Activated CD4-positive, alpha-beta T cell treated with anti-CD3 and anti-CD28 coated beads, Interleukin-2, amount 10 ng/mL, durations not matched to agents 7 days and 5 days (primary cell): Measurements from ENCODE around the gene NRL. TPM values are rescaled to one million over a fixed set of nuclear protein-coding genes. Genes with fewer than 3 reads are reported as not detected.

Source experiments
- CTCF ChIA-PET: fragments of 350-600 bp; sonication (Branson Sonifier 250); formaldehyde crosslinking; loops from one replicate; lab custom pipeline; 2021; ENCODE audit warnings: antibody characterized with exemption; lab: Charles Lee
- POLR2A ChIA-PET: fragments of 350-600 bp; sonication (Branson Sonifier 250); formaldehyde crosslinking; loops from one replicate; lab custom pipeline; 2021; ENCODE audit warnings: antibody characterized with exemption; lab: Charles Lee
- DNase-seq: peaks from one replicate; pipeline ENCODE4 v3.0.0-alpha.2; 2020
- H3K27ac Mint-ChIP-seq: one replicate; pipeline ENCODE4 v1.8.0; 2021; ENCODE audit warnings: mild to moderate bottlenecking, moderate library complexity, mixed read lengths
- H3K27me3 Mint-ChIP-seq: one replicate; pipeline ENCODE4 v1.8.0; 2021; ENCODE audit warnings: mixed read lengths
- H3K36me3 Mint-ChIP-seq: one replicate; pipeline ENCODE4 v1.8.0; 2021; ENCODE audit warnings: low read depth, mixed read lengths
- H3K4me1 Mint-ChIP-seq: one replicate; pipeline ENCODE4 v1.8.0; 2021; ENCODE audit warnings: mixed read lengths
- H3K4me3 Mint-ChIP-seq: one replicate; pipeline ENCODE4 v1.8.0; 2021; ENCODE audit warnings: mild to moderate bottlenecking, moderate library complexity, mixed read lengths
- H3K9me3 Mint-ChIP-seq: one replicate; pipeline ENCODE4 v1.8.0; 2021; ENCODE audit warnings: mixed read lengths
- total RNA-seq, 2 experiments: library from RNA; stranded (reverse); gene quantifications; one replicate each; pipeline ENCODE4 v1.2.3, GENCODE V29; 2021

NRL gene
- total RNA-seq, 2 experiments from 2014 or later: 3.1 to 3.3 TPM

DNA sequence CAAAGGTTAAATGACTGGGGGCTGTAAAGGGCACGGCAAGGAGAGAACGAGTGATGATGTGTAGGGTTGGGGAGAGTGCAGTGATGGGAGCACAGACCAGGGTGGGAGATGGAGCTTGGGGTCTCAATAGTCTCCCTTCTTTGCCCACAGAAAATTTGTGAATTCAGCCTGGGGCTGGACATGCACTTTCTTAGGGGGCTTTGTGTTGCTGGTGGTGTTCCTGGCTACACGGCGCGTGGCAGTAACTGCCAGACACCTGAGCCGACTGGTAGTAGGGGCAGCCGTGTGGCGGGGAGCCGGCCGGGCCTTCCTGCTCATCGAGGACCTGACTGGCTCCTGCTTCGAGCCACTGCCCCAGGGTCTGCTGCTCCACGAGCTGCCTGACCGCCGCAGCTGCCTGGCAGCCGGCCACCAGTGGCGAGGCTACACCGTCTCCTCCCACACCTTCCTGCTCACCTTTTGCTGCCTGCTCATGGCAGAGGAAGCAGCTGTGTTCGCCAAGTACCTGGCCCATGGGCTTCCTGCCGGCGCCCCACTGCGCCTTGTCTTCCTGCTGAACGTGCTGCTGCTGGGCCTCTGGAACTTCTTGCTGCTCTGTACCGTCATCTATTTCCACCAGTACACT lies 17.4 kb upstream of the NRL start:
- ChIA-PET CTCF (interaction anchor here (0.8 to 2.4 kb wide), 6 partner anchors 9 to 42 kb away, joined by 3 to 7 read pairs (median 4); partner anchors contain the start of genes DCAF11, EMC9, IRF9 and NRL), POLR2A (no interaction called here)
- no peaks in the 10 kb centered on the region for H3K27me3 Mint-ChIP-seq
- peaks cover 34% of the 10 kb centered on the region for H3K4me1 Mint-ChIP-seq
- H3K4me3 Mint-ChIP-seq: no peak overlapping the region
- no peak for DNase-seq
- H3K27ac Mint-ChIP-seq: peak overlapping the region; percentile 85
- peaks cover 8% of the 10 kb centered on the region for H3K36me3 Mint-ChIP-seq
- H3K9me3 Mint-ChIP-seq: no peaks in the 10 kb centered on the region

DNA sequence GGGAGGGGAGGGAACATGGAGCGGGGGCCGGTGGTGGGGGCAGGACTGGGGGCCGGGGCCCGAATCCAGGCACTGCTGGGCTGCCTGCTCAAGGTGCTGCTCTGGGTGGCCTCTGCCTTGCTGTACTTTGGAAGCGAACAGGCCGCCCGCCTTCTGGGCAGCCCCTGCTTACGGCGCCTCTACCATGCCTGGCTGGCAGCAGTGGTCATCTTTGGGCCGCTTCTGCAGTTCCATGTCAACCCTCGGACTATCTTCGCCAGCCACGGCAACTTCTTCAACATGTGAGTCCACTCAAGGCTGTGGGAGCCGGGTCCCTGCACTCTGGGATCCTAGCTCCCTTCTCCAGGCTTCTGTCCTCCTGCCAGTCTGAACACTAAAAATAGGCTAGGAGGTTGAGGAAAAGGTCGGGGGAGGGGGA lies 16.8 kb upstream of the NRL start:
- Mint-ChIP-seq H3K9me3 (no peaks in the 10 kb centered on the region), H3K27ac (peak overlapping the region; percentile 50), H3K36me3 (peaks cover 2% of the 10 kb centered on the region), H3K27me3 (no peaks in the 10 kb centered on the region), H3K4me3 (no peak overlapping the region), H3K4me1 (peaks cover 29% of the 10 kb centered on the region)
- CTCF ChIA-PET: interaction anchor here (0.8 to 1.2 kb wide), 4 partner anchors 15 to 41 kb away, joined by 3 to 4 read pairs (median 4); partner anchors contain the start of gene IRF9
- POLR2A ChIA-PET: no interaction called here
- DNase-seq: no peak

DNA sequence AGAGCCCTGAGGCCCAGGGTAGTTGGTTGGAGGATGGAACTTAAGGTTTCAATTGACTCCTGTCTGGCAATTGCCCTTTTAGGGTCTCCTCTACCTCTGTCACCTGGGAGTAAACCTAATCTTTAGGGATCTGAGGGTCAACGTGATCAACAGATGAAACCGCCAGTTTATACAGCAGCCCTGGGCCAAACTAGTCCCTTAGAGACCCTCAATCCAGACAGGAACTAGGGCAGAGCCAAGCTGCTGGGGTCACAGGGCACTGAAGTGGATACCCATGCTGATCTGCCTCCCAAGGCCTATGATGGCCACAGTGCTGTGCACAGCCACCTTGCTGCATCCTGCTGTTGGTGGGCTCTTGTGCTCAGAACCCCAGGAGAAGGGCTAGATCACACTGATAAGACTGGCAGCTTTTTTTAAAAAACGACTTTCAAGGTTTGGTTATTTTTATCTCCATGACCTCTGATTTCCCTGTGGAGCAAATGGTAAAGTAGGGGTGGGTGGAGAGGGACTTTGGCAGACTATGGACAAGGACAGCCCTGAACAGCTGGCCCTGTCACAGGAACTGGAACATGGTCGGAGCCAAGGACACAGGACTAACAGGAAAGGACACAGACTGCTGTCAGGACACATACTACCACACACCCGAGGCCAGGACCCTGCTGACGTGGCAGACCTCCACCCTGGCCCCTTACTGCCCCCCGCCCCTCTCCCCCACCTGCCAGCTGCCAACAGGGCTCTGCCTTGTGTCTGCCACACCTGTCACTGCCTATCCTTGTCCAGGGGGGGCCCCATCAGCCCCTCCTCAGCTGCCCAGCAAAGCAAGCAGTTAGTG lies 16.2 kb upstream of the NRL start:
- Mint-ChIP-seq H3K4me1 (peaks cover 29% of the 10 kb centered on the region), H3K27ac (no peak overlapping the region), H3K4me3 (no peak overlapping the region), H3K9me3 (no peaks in the 10 kb centered on the region), H3K36me3 (no peaks in the 10 kb centered on the region), H3K27me3 (no peaks in the 10 kb centered on the region)
- no peak for DNase-seq
- ChIA-PET POLR2A (no interaction called here), CTCF (interaction anchor here (0.7 kb wide), 1 partner anchor 21 kb away, joined by 3 read pairs; no protein-coding TSS in a partner anchor)

DNA sequence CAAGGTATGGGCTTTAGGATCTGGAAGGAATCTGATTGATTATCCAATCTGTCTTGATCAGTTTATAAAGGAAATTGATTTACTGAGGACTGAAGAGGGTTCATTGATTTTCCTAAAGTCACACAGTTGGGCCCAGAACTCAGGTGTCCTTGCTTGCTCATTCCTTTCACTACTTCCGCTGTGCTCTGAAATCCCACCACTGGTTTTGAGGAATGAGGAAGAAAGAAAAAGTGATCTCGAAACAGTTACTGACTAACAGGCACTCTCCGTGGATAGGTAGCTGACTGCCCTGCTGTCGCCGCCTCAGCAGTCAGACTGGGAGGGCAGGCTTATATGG lies 15.6 kb upstream of the NRL start, which contains the start of gene FITM1:
TSS of gene FITM1 (plus strand) at position 280 of the 337 bp plus-strand sequence. CDS start 905 bp downstream, outside the sequence.
- CTCF ChIA-PET: interaction anchor here (0.7 to 1.2 kb wide), 2 partner anchors 16 to 20 kb away, joined by 3 read pairs; partner anchors contain the start of gene PSME2
- Mint-ChIP-seq H3K36me3 (no peaks in the 10 kb centered on the region), H3K9me3 (no peaks in the 10 kb centered on the region), H3K27ac (no peak within 1 kb of the TSS), H3K27me3 (no peaks in the 10 kb centered on the region), H3K4me1 (peaks cover 27% of the 10 kb centered on the region), H3K4me3 (no peak within 1 kb of the TSS)
- no peak for DNase-seq
- POLR2A ChIA-PET: no interaction called here

DNA sequence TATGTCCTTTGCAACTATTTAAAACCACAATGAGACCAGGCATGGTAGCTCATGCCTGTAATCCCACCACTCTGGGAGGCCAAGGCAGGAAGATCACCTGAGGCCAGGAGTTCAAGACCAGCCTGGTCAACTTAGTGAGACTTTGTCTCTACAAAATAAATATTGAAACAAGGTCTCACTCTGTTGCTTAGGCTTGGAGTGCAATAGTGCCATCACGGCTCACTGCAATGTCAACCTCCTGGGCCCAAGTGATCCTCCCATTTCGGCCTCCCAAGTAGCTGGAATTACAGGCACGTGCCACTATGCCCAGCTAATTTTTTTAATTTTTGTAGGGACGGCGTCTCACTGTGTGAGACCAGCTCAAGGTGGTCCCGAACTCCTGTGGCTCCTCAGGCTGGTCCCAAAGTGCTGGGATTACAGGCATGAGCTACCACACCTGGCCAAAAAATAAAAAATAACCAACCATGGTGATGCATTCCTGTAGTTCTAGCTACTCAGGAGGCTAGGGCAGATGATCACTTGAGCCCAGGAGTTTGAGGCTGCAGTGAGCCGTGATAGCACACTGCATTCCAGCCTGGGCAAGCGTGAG lies 14.8 kb upstream of the NRL start:
- no peak overlapping the region for H3K27ac Mint-ChIP-seq
- DNase-seq: no peak
- ChIA-PET POLR2A (no interaction called here), CTCF (interaction anchor here (0.7 to 1.2 kb wide), 2 partner anchors 13 to 17 kb away, joined by 3 read pairs; partner anchors contain the start of gene PSME2)
- H3K36me3 Mint-ChIP-seq: peaks cover 2% of the 10 kb centered on the region
- H3K9me3 Mint-ChIP-seq: no peaks in the 10 kb centered on the region
- H3K4me3 Mint-ChIP-seq: no peak overlapping the region
- H3K27me3 Mint-ChIP-seq: no peaks in the 10 kb centered on the region
- H3K4me1 Mint-ChIP-seq: peaks cover 23% of the 10 kb centered on the region

DNA sequence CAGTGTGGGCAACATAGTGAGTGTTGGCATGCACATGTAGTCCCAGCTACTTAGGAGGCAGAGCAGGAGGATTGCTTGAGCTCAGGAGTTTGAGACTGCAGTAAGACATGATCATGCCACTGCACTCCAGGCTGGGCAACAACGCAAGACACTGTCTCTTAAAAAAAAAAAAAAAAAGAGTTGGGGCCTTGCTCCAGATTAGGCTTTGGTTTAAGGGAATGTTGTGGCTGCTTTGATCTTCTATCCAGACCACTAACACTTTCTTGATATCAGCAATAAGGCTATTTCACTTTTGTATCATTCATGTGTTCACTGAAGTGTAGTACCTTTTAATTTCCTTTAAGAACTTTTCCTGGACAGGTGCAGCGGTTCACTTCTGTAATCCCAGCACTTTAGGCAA lies 12.9 kb upstream of the NRL start:
- H3K4me1 Mint-ChIP-seq: peaks cover 18% of the 10 kb centered on the region
- DNase-seq: no peak
- CTCF ChIA-PET: interaction anchor here (0.8 to 1.6 kb wide), 3 partner anchors 10 to 12 kb away, joined by 3 to 5 read pairs (median 5); no protein-coding TSS in a partner anchor
- POLR2A ChIA-PET: no interaction called here
- no peaks in the 10 kb centered on the region for H3K9me3 Mint-ChIP-seq
- no peaks in the 10 kb centered on the region for H3K27me3 Mint-ChIP-seq
- no peak overlapping the region for H3K27ac Mint-ChIP-seq
- peaks cover 12% of the 10 kb centered on the region for H3K36me3 Mint-ChIP-seq
- no peak overlapping the region for H3K4me3 Mint-ChIP-seq

DNA sequence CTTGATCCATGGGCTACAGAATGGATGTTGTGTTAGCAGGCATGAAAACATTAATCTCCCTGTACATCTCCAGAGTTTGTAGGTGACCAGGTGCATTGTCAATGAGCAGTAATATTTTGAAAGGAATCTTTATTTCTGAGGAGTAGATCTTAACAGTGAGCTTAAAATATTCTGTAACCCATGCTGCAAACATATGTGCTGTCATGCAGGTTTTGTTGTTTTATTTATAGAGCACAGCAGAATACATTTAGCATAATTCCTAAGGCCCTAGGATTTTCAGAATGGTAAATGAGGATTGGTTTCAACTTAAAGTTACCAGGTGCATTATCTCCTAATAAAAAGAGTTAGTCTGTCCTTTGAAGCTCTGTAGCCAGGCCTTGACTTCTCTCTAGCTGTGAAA lies 12.2 kb upstream of the NRL start:
- Mint-ChIP-seq H3K27me3 (no peaks in the 10 kb centered on the region), H3K4me3 (no peak overlapping the region), H3K36me3 (peaks cover 14% of the 10 kb centered on the region), H3K9me3 (no peaks in the 10 kb centered on the region), H3K27ac (peak overlapping the region; percentile 3), H3K4me1 (peaks cover 11% of the 10 kb centered on the region)
- POLR2A ChIA-PET: no interaction called here
- DNase-seq: no peak
- CTCF ChIA-PET: interaction anchor here (0.8 to 2.0 kb wide), 4 partner anchors 10 to 12 kb away, joined by 3 to 10 read pairs (median 5); partner anchors contain the start of genes DCAF11 and NRL

DNA sequence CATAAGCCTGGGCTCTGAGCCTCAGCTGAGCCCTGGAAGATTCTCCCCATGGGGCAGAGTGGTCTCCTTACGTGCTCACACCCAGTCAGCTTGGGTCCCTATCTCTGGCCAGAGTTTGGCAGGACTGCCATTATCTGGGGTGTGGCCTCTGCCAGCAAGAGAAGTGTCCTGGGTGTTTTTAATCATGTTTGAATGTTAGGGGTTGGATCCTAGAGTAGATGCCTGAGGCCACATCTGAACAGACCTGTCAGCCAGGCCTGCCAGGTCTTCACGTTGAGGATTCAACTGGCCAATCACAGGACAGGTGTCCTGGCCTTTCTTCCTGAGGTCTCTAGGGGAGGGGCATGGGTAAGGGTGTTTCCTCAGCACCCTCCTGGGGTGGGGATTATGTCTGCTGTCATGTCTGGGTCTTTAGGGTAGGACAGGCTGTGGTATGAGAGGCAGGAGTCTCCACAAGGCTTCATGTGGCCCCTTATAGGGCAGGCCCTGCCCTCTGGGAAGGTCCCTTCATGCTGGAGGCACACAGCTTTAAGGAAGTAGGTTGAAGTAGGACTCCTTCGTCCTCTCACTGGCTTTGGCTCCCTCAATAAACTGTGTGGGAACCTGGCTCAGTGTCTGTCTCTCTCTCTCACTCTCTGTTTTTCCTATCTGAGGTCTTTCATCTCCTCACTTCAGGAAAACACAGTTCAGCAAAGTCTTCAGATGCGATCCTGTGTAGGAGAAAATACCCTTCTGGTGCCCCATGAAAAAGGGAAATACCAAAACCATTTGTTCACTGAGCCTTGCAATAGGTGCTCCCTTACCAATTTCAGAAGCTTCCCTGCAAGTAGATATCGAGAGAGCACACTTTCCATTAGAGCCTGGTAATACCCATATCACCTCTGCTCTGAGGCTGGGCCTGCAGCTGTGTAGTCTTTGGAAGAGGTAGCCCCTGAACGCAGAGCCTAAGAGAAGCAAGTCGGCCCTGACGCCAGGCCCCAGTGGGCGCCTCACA lies 9.0 kb upstream of the NRL start:
- no peaks in the 10 kb centered on the region for H3K27me3 Mint-ChIP-seq
- H3K27ac Mint-ChIP-seq: no peak overlapping the region
- H3K4me3 Mint-ChIP-seq: no peak overlapping the region
- DNase-seq: no peak
- POLR2A ChIA-PET: no interaction called here
- CTCF ChIA-PET: interaction anchor here (0.6 to 2.3 kb wide), 2 partner anchors 14 to 70 kb away, joined by 3 to 7 read pairs; no protein-coding TSS in a partner anchor
- peaks cover 9% of the 10 kb centered on the region for H3K4me1 Mint-ChIP-seq
- no peaks in the 10 kb centered on the region for H3K9me3 Mint-ChIP-seq
- H3K36me3 Mint-ChIP-seq: peaks cover 41% of the 10 kb centered on the region

DNA sequence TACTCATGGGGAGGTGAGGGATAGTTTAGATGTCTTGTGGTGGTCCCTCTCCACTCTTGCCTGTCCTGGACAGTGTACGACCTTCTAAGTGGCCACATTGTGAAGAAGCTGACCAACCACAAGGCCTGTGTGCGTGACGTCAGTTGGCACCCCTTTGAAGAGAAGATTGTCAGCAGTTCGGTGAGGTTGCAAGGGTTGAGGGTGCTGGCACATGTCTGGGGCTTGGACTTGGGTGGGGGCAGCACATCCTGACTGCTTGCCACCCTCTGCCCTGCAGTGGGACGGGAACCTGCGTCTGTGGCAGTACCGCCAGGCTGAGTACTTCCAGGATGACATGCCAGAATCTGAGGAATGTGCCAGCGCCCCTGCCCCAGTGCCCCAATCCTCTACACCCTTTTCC lies 8.1 kb upstream of the NRL start:
- DNase-seq: no peak
- ChIA-PET CTCF (no interaction called here), POLR2A (interaction anchor here (0.6 kb wide), 1 partner anchor 19 kb away, joined by 3 read pairs; no protein-coding TSS in a partner anchor)
- H3K4me3 Mint-ChIP-seq: no peak overlapping the region
- peaks cover 49% of the 10 kb centered on the region for H3K36me3 Mint-ChIP-seq
- H3K27me3 Mint-ChIP-seq: no peaks in the 10 kb centered on the region
- H3K4me1 Mint-ChIP-seq: peaks cover 15% of the 10 kb centered on the region
- H3K9me3 Mint-ChIP-seq: no peaks in the 10 kb centered on the region
- no peak overlapping the region for H3K27ac Mint-ChIP-seq

DNA sequence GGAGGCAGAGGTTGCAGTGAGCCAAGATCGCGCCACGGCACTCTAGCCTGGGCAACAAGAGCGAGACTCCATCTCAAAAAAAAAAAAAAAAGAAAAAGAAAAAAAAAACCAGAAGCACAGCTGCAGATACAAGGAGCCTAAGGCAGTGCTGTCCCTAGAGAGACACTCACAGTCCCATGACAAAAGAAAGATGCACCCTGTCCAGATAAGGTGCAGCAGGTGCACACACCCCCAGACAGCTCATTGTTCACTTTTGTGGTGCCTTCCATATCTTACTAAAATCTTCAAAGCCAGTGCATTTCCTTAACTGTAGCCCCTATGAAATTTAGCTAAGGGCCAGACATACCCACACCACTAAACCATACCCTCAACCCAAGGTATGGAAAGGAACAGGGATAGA lies 7.7 kb upstream of the NRL start:
- CTCF ChIA-PET: interaction anchor here (0.6 to 1.1 kb wide), 4 partner anchors 13 to 185 kb away, joined by 3 to 4 read pairs (median 4); partner anchors contain the start of gene PSME1
- peaks cover 18% of the 10 kb centered on the region for H3K4me1 Mint-ChIP-seq
- H3K9me3 Mint-ChIP-seq: no peaks in the 10 kb centered on the region
- POLR2A ChIA-PET: interaction anchor here (0.6 kb wide), 1 partner anchor 18 kb away, joined by 3 read pairs; no protein-coding TSS in a partner anchor
- no peaks in the 10 kb centered on the region for H3K27me3 Mint-ChIP-seq
- H3K36me3 Mint-ChIP-seq: peaks cover 54% of the 10 kb centered on the region
- H3K27ac Mint-ChIP-seq: no peak overlapping the region
- no peak for DNase-seq
- H3K4me3 Mint-ChIP-seq: no peak overlapping the region

DNA sequence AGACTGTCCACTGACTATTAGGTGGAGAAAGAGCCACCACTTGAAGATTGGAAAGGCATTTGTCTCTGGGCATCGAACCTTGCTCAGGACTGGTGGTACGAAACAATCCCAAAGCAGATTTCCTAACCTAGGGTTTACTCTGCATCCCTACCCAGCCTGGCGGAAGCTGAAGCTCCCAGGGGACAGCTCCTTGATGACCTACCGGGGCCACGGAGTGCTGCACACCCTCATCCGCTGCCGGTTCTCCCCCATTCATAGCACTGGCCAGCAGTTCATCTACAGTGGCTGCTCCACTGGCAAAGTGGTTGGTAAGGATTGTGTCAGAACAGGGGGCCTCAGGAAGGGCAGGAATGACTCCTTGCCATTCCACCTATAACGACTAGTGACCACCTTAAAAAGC lies 6.5 kb upstream of the NRL start:
- peaks cover 29% of the 10 kb centered on the region for H3K4me1 Mint-ChIP-seq
- no peaks in the 10 kb centered on the region for H3K27me3 Mint-ChIP-seq
- ChIA-PET CTCF (interaction anchor here (1.2 kb wide), 1 partner anchor 12 kb away, joined by 4 read pairs; no protein-coding TSS in a partner anchor), POLR2A (no interaction called here)
- no peak overlapping the region for H3K4me3 Mint-ChIP-seq
- no peaks in the 10 kb centered on the region for H3K9me3 Mint-ChIP-seq
- no peak for DNase-seq
- H3K36me3 Mint-ChIP-seq: peaks cover 63% of the 10 kb centered on the region
- H3K27ac Mint-ChIP-seq: no peak overlapping the region
